K562 (cell line): ENCODE measurements around the gene FAM78A. TPM values are rescaled to one million over a fixed set of nuclear protein-coding genes. Genes with fewer than 3 reads are reported as not detected.

Experiments
- ATAC-seq: fragments of 200-7000 bp; cut with Tn5 transposase; 3 replicates; pipeline ENCODE4 v1.9.1; 2020; ENCODE audit warnings: moderate library complexity
- BruUV-seq: library from RNA; stranded (reverse); fragments of 400-500 nt; replicated peaks from 2 replicates; lab custom pipeline; 2021; lab: Mats Ljungman, UMichigan
- CTCF ChIA-PET: fragments of 300-600 bp; formaldehyde crosslinking; extraction: SDS; loops from one replicate; lab custom pipeline; 2021; ENCODE audit warnings: low intra/inter-chr PET ratio; lab: Yijun Ruan, JAX
- POLR2A ChIA-PET: fragments of 300-600, 350-650 bp; sonication (Branson Sonifier 250); formaldehyde crosslinking; extraction: SDS; loops from one replicate; lab custom pipeline; 2021; ENCODE audit warnings: antibody characterized with exemption, inconsistent platforms; lab: Yijun Ruan, JAX
- DNase-seq, 4 experiments: peaks; one replicate each; pipeline versions ENCODE4 v3.0.0 to v3.0.0-alpha.2; 2011 to 2018; ENCODE audit warnings: low spot score in 3 of 4, mixed read lengths in 3 of 4; ENCODE audit errors: extremely low read depth in 1 of 4
- FAIRE-seq: peaks from 2 replicates; lab custom pipeline; 2011; peaks lifted over from hg19 to GRCh38; lab: Jason Lieb, UNC
- H2AFZ ChIP-seq: 2 replicates; pipeline ENCODE4 v1.6.0; 2011; ENCODE audit warnings: low read depth, low read length, control low read depth, inconsistent platforms
- H3K27ac ChIP-seq: fragments of 200-600 bp; 3 replicates; pipeline ENCODE4 v1.8.0; 2011; ENCODE audit warnings: low read depth, mild to moderate bottlenecking, control low read depth, inconsistent platforms, low read length, moderate library complexity, mixed read lengths; ENCODE audit errors: extremely low read depth
- H3K27me3 ChIP-seq, 2 experiments: fragments of 300-600 bp in 1 of 2; 2 replicates in 1 of 2; 3 replicates in 1 of 2; pipeline versions ENCODE4 v1.6.0 to v1.8.0; 2011; ENCODE audit warnings: inconsistent platforms in 2 of 2, low read length in 2 of 2, mild to moderate bottlenecking in 1 of 2, mixed read lengths in 1 of 2, moderate library complexity in 1 of 2; ENCODE audit not compliant: control insufficient read depth in 2 of 2, insufficient read depth in 2 of 2
- H3K36me3 ChIP-seq: fragments of 300-600 bp; 3 replicates; pipeline ENCODE4 v1.8.0; 2011; ENCODE audit warnings: mild to moderate bottlenecking, low read length, inconsistent platforms; ENCODE audit not compliant: control insufficient read depth, insufficient read depth
- H3K4me1 ChIP-seq, 2 experiments: fragments of 200-600 bp in 1 of 2; replicated peaks in 1 of 2; 2 replicates in 1 of 2; 3 replicates in 1 of 2; pipeline versions ENCODE4 v1.5.1 to v1.8.0; 2011; ENCODE audit warnings: inconsistent platforms in 2 of 2, low read length in 2 of 2, mild to moderate bottlenecking in 1 of 2, mixed read lengths in 1 of 2, moderate library complexity in 1 of 2; ENCODE audit not compliant: control insufficient read depth in 2 of 2, insufficient read depth in 2 of 2
- H3K4me2 ChIP-seq: 2 replicates; pipeline ENCODE4 v1.6.1; 2011; ENCODE audit warnings: low read length, control low read depth, inconsistent platforms, mixed read lengths; ENCODE audit not compliant: insufficient read depth
- H3K4me3 ChIP-seq: fragments of 200-600 bp; sonication (generic), shearing (Covaris generic); 2 replicates; pipeline ENCODE4 v1.5.1; 2016; ENCODE audit warnings: control low read depth, inconsistent platforms
- H3K79me2 ChIP-seq: fragments of 200-600 bp; 3 replicates; pipeline ENCODE4 v1.8.0; 2011; ENCODE audit warnings: low read length, inconsistent platforms; ENCODE audit not compliant: control insufficient read depth, insufficient read depth
- H3K9ac ChIP-seq, 2 experiments: 2 replicates each; pipeline versions ENCODE4 v1.6.0 to v1.6.1; 2011; ENCODE audit warnings: low read depth in 2 of 2, low read length in 2 of 2, control low read depth in 1 of 2, inconsistent platforms in 1 of 2, mild to moderate bottlenecking in 1 of 2, mixed read lengths in 1 of 2; ENCODE audit not compliant: insufficient read depth in 1 of 2
- H3K9me1 ChIP-seq: one replicate; pipeline ENCODE4 v1.6.0; 2011; ENCODE audit warnings: inconsistent platforms, mild to moderate bottlenecking, low read length, moderate library complexity; ENCODE audit not compliant: control insufficient read depth, insufficient read depth
- H3K9me3 ChIP-seq: replicated peaks from 2 replicates; pipeline ENCODE4 v1.5.1; 2011; ENCODE audit warnings: low read depth, low read length, inconsistent platforms; ENCODE audit not compliant: control insufficient read depth, insufficient read depth
- H4K20me1 ChIP-seq: replicated peaks from 2 replicates; pipeline ENCODE4 v1.6.1; 2011; ENCODE audit warnings: low read length, inconsistent platforms, mixed read lengths; ENCODE audit not compliant: control insufficient read depth, insufficient read depth
- ARID3B ChIP-seq: fragments of 250-450 bp; sonication (Bioruptor Pico); IDR thresholded peaks from 2 replicates; pipeline ENCODE4 v1.4.0; 2020; ENCODE audit warnings: borderline replicate concordance
- ESRRA ChIP-seq: fragments of 450-650 bp; IDR thresholded peaks from 2 replicates; pipeline ENCODE4 v1.6.1; 2014; ENCODE audit warnings: low read depth, mild to moderate bottlenecking, moderate library complexity, borderline replicate concordance
- KLF6 ChIP-seq: fragments of 250-450 bp; sonication (Bioruptor Pico); IDR thresholded peaks from 2 replicates; pipeline ENCODE4 v1.4.0; 2020; ENCODE audit warnings: mild to moderate bottlenecking, moderate library complexity, borderline replicate concordance
- MCM5 ChIP-seq: fragments of 450-650 bp; IDR thresholded peaks from 2 replicates; pipeline ENCODE4 v1.6.1; 2016; ENCODE audit warnings: low read depth
- MTF1 ChIP-seq: fragments of 250-450 bp; sonication (Bioruptor Pico); IDR thresholded peaks from 2 replicates; pipeline ENCODE4 v1.9.0; 2021; ENCODE audit warnings: moderate library complexity, mild to moderate bottlenecking, inconsistent platforms, borderline replicate concordance
- NFXL1 ChIP-seq: fragments of 450-650 bp; formaldehyde crosslinking; IDR thresholded peaks from 2 replicates; pipeline ENCODE4 v1.4.0; 2021; ENCODE audit warnings: mild to moderate bottlenecking
- TCF15 ChIP-seq: fragments of 250-450 bp; sonication (Bioruptor Pico); IDR thresholded peaks from 2 replicates; pipeline ENCODE4 v1.8.0; 2022; ENCODE audit warnings: moderate library complexity, mild to moderate bottlenecking, inconsistent platforms
- WHSC1 ChIP-seq: IDR thresholded peaks from one replicate; pipeline ENCODE4 v1.6.1; 2012; ENCODE audit warnings: low read length, control low read depth, inconsistent platforms
- ZNF318 ChIP-seq, 2 experiments: fragments of 450-650 bp; IDR thresholded peaks; 2 replicates each; pipeline ENCODE4 v1.6.1; 2016; ENCODE audit warnings: mild to moderate bottlenecking in 2 of 2, borderline replicate concordance in 1 of 2, low read depth in 1 of 2, moderate library complexity in 1 of 2
- WGBS: fragments of 100-300 bp; shearing (Covaris generic); methylation state at CpG from one replicate; pipeline ENCODE4 v1.1.6; 2016; ENCODE audit warnings: low coverage, mixed read lengths; ENCODE audit not compliant: insufficient coverage; ENCODE audit errors: missing lambda C conversion rate; 5-methylcytosine and 5-hydroxymethylcytosine counted together
- in situ Hi-C: fragments of 300-500 bp; cut with MboI; formaldehyde crosslinking; loops from 4 replicates; pipeline ENCODE4 v1.15.0; 2018; ENCODE audit warnings: inconsistent platforms, mixed read lengths
- intact Hi-C: fragments of 100-400 bp; cut with micrococcal nuclease; formaldehyde crosslinking; loops from 2 replicates; pipeline ENCODE4 v1.14.2; 2022
- polyA plus RNA-seq, 8 experiments: library from polyadenylated mRNA; depleted of rRNA in 4 of 8; stranded (reverse) in 5 of 8; unstranded in 3 of 8; fragments of >200 nt; fragmentation: Nextera tagmentation in 2 of 8; fragmentation: Illumina TruSeq in 1 of 8; extraction: Ambion mirVana in 2 of 8; extraction: Trizol in 1 of 8; gene quantifications; 2 replicates each; pipeline versions ENCODE4 v1.2.1 to v1.2.3, GENCODE V29; 2011 to 2014; ENCODE audit warnings: inconsistent platforms in 1 of 8, missing spikeins in 1 of 8
- total RNA-seq, 7 experiments: library from RNA; depleted of rRNA in 6 of 7; stranded (reverse); fragments of >200 nt in 6 of 7; fragmentation: Illumina TruSeq in 2 of 7; extraction: Trizol in 2 of 7; gene quantifications; 2 replicates each; pipeline versions ENCODE4 v1.2.1 to v1.2.3, GENCODE V29; 2011 to 2021; ENCODE audit warnings: low replicate concordance in 1 of 7

The FAM78A gene
- total and polyA plus RNA-seq, 9 of the 15 experiments (the other 6 are each of a cell fraction or from before 2014, with no cell fraction given) = 0.56 to 103 (median 55.2) TPM

GRCh38 chr9:131289301-131290035 lies 13.2 kb upstream of the FAM78A start, which contains the start of gene PLPP7 (continued):
- TF ChIP-seq MCM5 = no peak
- TF ChIP-seq NFXL1 = no peak
- no peak for TF ChIP-seq MTF1 (CRISPR knock-in tag)

- no peak for DNase-seq
- H3K79me2 ChIP-seq = no peaks in the 10 kb centered on the region
- no peak for FAIRE-seq
- BruUV-seq = no TSS peak
- H3K27ac ChIP-seq = no peak overlapping the region
- no peaks in the 10 kb centered on the region for H3K36me3 ChIP-seq
- no peaks in the 10 kb centered on the region for H3K9me3 ChIP-seq
- in situ Hi-C loops (no loop called here), intact Hi-C loops (no loop called here)
- no peaks in the 10 kb centered on the region for H4K20me1 ChIP-seq
- ATAC-seq = no peak
- H3K9me1 ChIP-seq = no peaks in the 10 kb centered on the region
- CTCF ChIA-PET = no interaction called here
- no peaks in the 10 kb centered on the region for H3K27me3 ChIP-seq
- H3K4me2 ChIP-seq = no peak overlapping the region
- POLR2A ChIA-PET = interaction anchor here (0.6 to 1.7 kb wide), 5 partner anchors 8 to 163 kb away, joined by 3 to 14 read pairs (median 4); partner anchors contain the start of gene NUP214
- H2AFZ ChIP-seq = peak overlapping the region; percentile 38
- H3K4me3 ChIP-seq = no peak overlapping the region
- H3K9ac ChIP-seq = peak overlapping the region in 1 of 2 experiments; percentile 78; a peak in 2 of 4 replicates
- H3K4me1 ChIP-seq = peaks cover 0 to 36% of the 10 kb centered on the region in 2 experiments; a peak in 3 of 5 replicates
- WGBS = 55% methylated on average over 8 of the region's 9 CpGs
- no peak for TF ChIP-seq WHSC1
- no peak for TF ChIP-seq ZNF318 (IDR thresholded peaks at IDR 0.05; ENCODE audit: borderline replicate concordance in 1 of 2, low read depth in 1 of 2)
- no peak for TF ChIP-seq KLF6 (CRISPR knock-in tag)
- TF ChIP-seq ARID3B (CRISPR knock-in tag) = no peak
- TF ChIP-seq ESRRA = no peak
- TF ChIP-seq TCF15 (CRISPR knock-in tag) = no peak
These were observed 11.9 kb upstream of the FAM78A start for GRCh38 chr9:131288217-131288616.
